HEK293 (cell line): ENCODE data around the gene PAX7.
A peak's percentile ranks its signal among the peaks of the same experiment; 100 is the strongest.

ENCODE experiments used
- CTCF ChIA-PET: fragments of 350-600 bp; formaldehyde crosslinking; extraction: SDS; loops from one replicate; lab custom pipeline; 2021; ENCODE audit warnings: antibody characterized with exemption; lab: Yijun Ruan, JAX
- POLR2A ChIA-PET: fragments of 300-600 bp; formaldehyde crosslinking; extraction: SDS; loops from one replicate; lab custom pipeline; 2020; ENCODE audit warnings: antibody characterized with exemption, inconsistent platforms; lab: Yijun Ruan, JAX
- H3K27ac ChIP-seq: fragments of 200-500 bp; sonication (Bioruptor generic); 2 replicates; pipeline ENCODE4 v1.5.1; 2014; ENCODE audit warnings: low read depth, low read length, control low read depth, inconsistent platforms; ENCODE audit errors: extremely low read depth
- H3K36me3 ChIP-seq, 2 experiments: fragments of 200-500 bp in 1 of 2; sonication (Bioruptor generic) in 1 of 2; 1 replicate in 1 of 2; 2 replicates in 1 of 2; pipeline ENCODE4 v1.5.1; 2014 to 2017; ENCODE audit warnings: inconsistent platforms in 2 of 2, low read length in 2 of 2; ENCODE audit not compliant: control insufficient read depth in 2 of 2, insufficient read depth in 1 of 2
- H3K4me1 ChIP-seq: fragments of 200-500 bp; sonication (Bioruptor generic); 2 replicates; pipeline ENCODE4 v1.5.1; 2014; ENCODE audit warnings: mild to moderate bottlenecking, low read length, inconsistent platforms; ENCODE audit not compliant: control insufficient read depth, insufficient read depth
- H3K4me3 ChIP-seq: 2 replicates; pipeline ENCODE4 v1.5.1; 2011; ENCODE audit warnings: low read depth, mild to moderate bottlenecking, control low read depth, low read length, moderate library complexity
- H3K9me3 ChIP-seq: fragments of 200-500 bp; sonication (Bioruptor generic); 2 replicates; pipeline ENCODE4 v1.5.1; 2014; ENCODE audit warnings: low read depth, low read length, inconsistent platforms; ENCODE audit not compliant: control insufficient read depth, insufficient read depth
- EGR2 ChIP-seq: fragments of 450-650 bp; formaldehyde crosslinking; IDR thresholded peaks from 2 replicates; pipeline ENCODE4 v1.5.1; 2016; ENCODE audit warnings: low read depth, missing biosample characterization, missing genetic modification characterization
- REST ChIP-seq: fragments of 450-650 bp; formaldehyde crosslinking; IDR thresholded peaks from 2 replicates; pipeline ENCODE4 v1.5.1; 2016; ENCODE audit warnings: missing biosample characterization, missing genetic modification characterization
- SALL2 ChIP-seq: fragments of 450-650 bp; formaldehyde crosslinking; IDR thresholded peaks from 2 replicates; pipeline ENCODE4 v1.5.0; 2017; ENCODE audit warnings: missing biosample characterization, mild to moderate bottlenecking, missing genetic modification characterization, borderline replicate concordance
- SCRT2 ChIP-seq: fragments of 450-650 bp; formaldehyde crosslinking; IDR thresholded peaks from 2 replicates; pipeline ENCODE4 v1.5.1; 2016; ENCODE audit warnings: missing biosample characterization, missing genetic modification characterization
- TRIM28 ChIP-seq: IDR thresholded peaks from 2 replicates; pipeline ENCODE4 v1.6.1; 2011; ENCODE audit warnings: low read length, control low read depth, borderline replicate concordance
- WT1 ChIP-seq: fragments of 450-650 bp; formaldehyde crosslinking; IDR thresholded peaks from 2 replicates; pipeline ENCODE4 v1.5.1; 2016; ENCODE audit warnings: missing biosample characterization, missing genetic modification characterization
- YY2 ChIP-seq: fragments of 450-650 bp; formaldehyde crosslinking; IDR thresholded peaks from 2 replicates; pipeline ENCODE4 v1.5.1; 2016; ENCODE audit warnings: missing biosample characterization, missing genetic modification characterization
- ZIC2 ChIP-seq: fragments of 450-650 bp; formaldehyde crosslinking; IDR thresholded peaks from 2 replicates; pipeline ENCODE4 v1.5.1; 2016; ENCODE audit warnings: missing biosample characterization, missing genetic modification characterization
- ZNF335 ChIP-seq: fragments of 450-650 bp; formaldehyde crosslinking; conservative IDR thresholded peaks from 2 replicates; pipeline ENCODE4 v1.5.1; 2016; ENCODE audit warnings: missing biosample characterization, missing genetic modification characterization
- ZNF510 ChIP-seq: fragments of 450-650 bp; formaldehyde crosslinking; IDR thresholded peaks from 2 replicates; pipeline ENCODE4 v1.5.1; 2018; ENCODE audit warnings: mild to moderate bottlenecking, missing genetic modification characterization, missing biosample characterization; ENCODE audit not compliant: insufficient replicate concordance
- ZNF530 ChIP-seq: fragments of 450-650 bp; formaldehyde crosslinking; IDR thresholded peaks from 2 replicates; pipeline ENCODE4 v1.5.1; 2016; ENCODE audit warnings: low read depth, missing biosample characterization, missing genetic modification characterization
- ZNF558 ChIP-seq: fragments of 450-650 bp; formaldehyde crosslinking; IDR thresholded peaks from 2 replicates; pipeline ENCODE4 v1.5.1; 2016; ENCODE audit warnings: missing biosample characterization, missing genetic modification characterization
- ZNF664 ChIP-seq: fragments of 450-650 bp; formaldehyde crosslinking; IDR thresholded peaks from 2 replicates; pipeline ENCODE4 v1.5.1; 2016; ENCODE audit warnings: missing biosample characterization, missing genetic modification characterization
- ZNF670 ChIP-seq: fragments of 450-650 bp; formaldehyde crosslinking; IDR thresholded peaks from 2 replicates; pipeline ENCODE4 v1.5.1; 2016; ENCODE audit warnings: missing biosample characterization, missing genetic modification characterization, low read depth
- ZSCAN16 ChIP-seq: fragments of 450-650 bp; formaldehyde crosslinking; IDR thresholded peaks from 2 replicates; pipeline ENCODE4 v1.5.1; 2016; ENCODE audit warnings: missing biosample characterization, missing genetic modification characterization
- ZSCAN30 ChIP-seq: fragments of 450-650 bp; IDR thresholded peaks from 2 replicates; pipeline ENCODE4 v1.5.1; 2018; ENCODE audit warnings: missing biosample characterization, mild to moderate bottlenecking, missing genetic modification characterization, moderate library complexity
- TF ChIP-seq, protein P1 (sequence below): fragments of 450-650 bp; formaldehyde crosslinking; IDR thresholded peaks from 2 replicates; pipeline ENCODE4; 2016; ENCODE audit warnings: missing biosample characterization, missing genetic modification characterization

PAX7 gene

DNA sequence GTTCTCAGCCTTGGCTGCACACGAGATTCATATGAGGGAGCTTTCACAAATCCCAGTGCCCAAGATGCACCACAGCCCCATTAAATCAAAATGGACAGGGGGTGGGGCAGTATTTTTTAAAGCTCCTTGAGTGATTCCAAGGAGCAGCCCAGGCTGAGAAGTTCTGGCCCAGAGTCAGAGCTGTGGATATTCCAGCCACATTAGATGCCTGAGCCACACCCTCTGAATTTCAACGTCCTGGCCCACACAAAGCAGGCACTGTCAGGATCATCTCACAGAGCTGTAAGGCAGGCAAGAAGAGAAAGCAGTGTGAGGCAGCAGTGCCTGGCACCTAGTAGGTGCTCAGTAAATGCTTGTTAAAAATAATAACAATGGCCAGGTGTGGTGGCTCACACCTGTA is 37.4 kb downstream of the PAX7 start:
- Histone ChIP-seq H3K27ac (no peak overlapping the region), H3K9me3 (no peaks in the 10 kb centered on the region), H3K4me3 (no peak overlapping the region)
- CTCF ChIA-PET, result interaction anchor here (1.0 to 1.6 kb wide), 3 partner anchors 13 to 112 kb away, joined by 3 to 7 read pairs (median 6); no protein-coding TSS in a partner anchor
- TF ChIP-seq TRIM28 (no peak), ZNF664 (tag by site-specific recombination) (peak; percentile 49; the same call in 1 of the 2 replicates), ZSCAN16 (tag by site-specific recombination) (no peak), EGR2 (tag by site-specific recombination) (no peak), SALL2 (tag by site-specific recombination) (no peak)
- TF ChIP-seq, protein P1, sequence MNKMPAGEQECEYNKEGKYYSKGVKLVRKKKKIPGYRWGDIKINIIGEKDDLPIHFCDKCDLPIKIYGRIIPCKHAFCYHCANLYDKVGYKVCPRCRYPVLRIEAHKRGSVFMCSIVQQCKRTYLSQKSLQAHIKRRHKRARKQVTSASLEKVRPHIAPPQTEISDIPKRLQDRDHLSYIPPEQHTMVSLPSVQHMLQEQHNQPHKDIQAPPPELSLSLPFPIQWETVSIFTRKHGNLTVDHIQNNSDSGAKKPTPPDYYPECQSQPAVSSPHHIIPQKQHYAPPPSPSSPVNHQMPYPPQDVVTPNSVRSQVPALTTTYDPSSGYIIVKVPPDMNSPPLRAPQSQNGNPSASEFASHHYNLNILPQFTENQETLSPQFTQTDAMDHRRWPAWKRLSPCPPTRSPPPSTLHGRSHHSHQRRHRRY (tag by site-specific recombination), result no peak
- TF ChIP-seq, all 188 proteins: peak for 1
- Histone ChIP-seq H3K4me1 (no peaks in the 10 kb centered on the region), H3K36me3 (no peaks in the 10 kb centered on the region)
- POLR2A ChIA-PET, result no interaction called here

- H3K36me3 ChIP-seq, result no peaks in the 10 kb centered on the region
- no peaks in the 10 kb centered on the region for H3K9me3 ChIP-seq
- no peak overlapping the region for H3K27ac ChIP-seq
- TF ChIP-seq ZSCAN30 (no peak), ZNF335 (peak; percentile 49; the same call in 1 of the 2 replicates), ZNF510 (tag by site-specific recombination) (peak; percentile 20), ZIC2 (tag by site-specific recombination) (peak; percentile 32; the same call in 1 of the 2 replicates)
- CTCF ChIA-PET, result interaction anchor here (0.9 to 1.6 kb wide), 5 partner anchors 8 to 152 kb away, joined by 3 to 7 read pairs (median 4); no protein-coding TSS in a partner anchor
- H3K4me1 ChIP-seq, result no peaks in the 10 kb centered on the region
- POLR2A ChIA-PET, result no interaction called here
- H3K4me3 ChIP-seq, result no peak overlapping the region
These were observed 38.2 kb downstream of the PAX7 start for GRCh38 chr1:18668750-18669404.

DNA sequence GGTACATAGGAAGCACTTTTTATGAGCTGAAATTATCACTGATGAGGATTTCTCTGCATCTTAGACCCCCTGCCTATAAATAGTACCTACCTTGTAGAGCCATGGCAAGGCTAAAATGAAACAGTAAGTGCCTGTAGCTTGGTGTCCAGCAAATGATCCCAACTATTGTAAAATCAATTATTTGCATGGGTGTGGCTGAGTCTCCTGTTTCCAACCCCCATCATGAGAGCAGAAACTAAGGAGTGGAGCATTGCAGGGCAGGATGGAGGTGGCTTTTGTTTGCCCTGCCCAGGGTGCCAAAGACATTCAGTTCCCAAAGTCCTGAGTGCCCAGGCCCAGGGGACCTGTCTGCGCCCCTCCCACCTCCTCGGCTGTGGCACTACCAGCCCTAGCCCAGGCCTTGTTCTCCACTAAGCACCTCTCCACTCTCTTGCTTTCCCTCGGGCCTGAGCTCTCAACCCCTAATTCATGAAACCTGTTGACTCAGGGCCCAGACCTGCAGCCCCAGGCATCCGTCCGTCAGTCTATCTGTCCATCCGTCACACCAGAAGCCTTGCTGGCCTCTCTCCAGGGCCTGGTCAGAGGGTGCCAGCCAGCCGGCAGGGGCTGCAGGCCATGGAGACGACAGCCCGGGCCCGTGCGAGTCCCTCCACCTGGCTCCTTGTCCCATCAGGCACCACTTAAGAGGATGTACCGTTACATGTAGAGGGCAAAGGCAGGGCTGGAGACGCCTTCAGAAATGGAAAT is 39.6 kb downstream of the PAX7 start:
- Histone ChIP-seq H3K27ac (no peak overlapping the region), H3K36me3 (no peaks in the 10 kb centered on the region)
- POLR2A ChIA-PET, result interaction anchor here (0.6 kb wide), 1 partner anchor 69 kb away, joined by 3 read pairs; no protein-coding TSS in a partner anchor

GRCh38 chr1:18670868-18671225 is 40.2 kb downstream of the PAX7 start:
- CTCF ChIA-PET, result interaction anchor here (3.3 kb wide), 1 partner anchor 11 kb away, joined by 18 read pairs; no protein-coding TSS in a partner anchor
- H3K36me3 ChIP-seq, result no peaks in the 10 kb centered on the region
- POLR2A ChIA-PET, result no interaction called here
- TF ChIP-seq EGR2 (tag by site-specific recombination) (no peak), ZIC2 (tag by site-specific recombination) (no peak), WT1 (no peak), ZNF558 (tag by site-specific recombination) (no peak), REST (no peak), ZNF530 (no peak), YY2 (no peak)
- TF ChIP-seq, all 188 proteins: peak for 0
- Histone ChIP-seq H3K27ac (no peak overlapping the region), H3K4me3 (no peak overlapping the region), H3K9me3 (no peaks in the 10 kb centered on the region), H3K4me1 (no peaks in the 10 kb centered on the region)

More for the DNA sequence above, 39.6 kb downstream of the PAX7 start:
- CTCF ChIA-PET, result interaction anchor here (0.6 to 3.3 kb wide), 6 partner anchors 11 to 235 kb away, joined by 3 to 18 read pairs (median 4); no protein-coding TSS in a partner anchor
- H3K4me3 ChIP-seq, result no peak overlapping the region
- H3K4me1 ChIP-seq, result no peaks in the 10 kb centered on the region
- no peaks in the 10 kb centered on the region for H3K9me3 ChIP-seq
- TF ChIP-seq ZNF670 (no peak), SCRT2 (peak; percentile 45; the same call in 1 of the 2 replicates)
- TF ChIP-seq, all 188 proteins: peak for 1
